NOMO-1 (cell line): ENCODE measurements around the gene MFSD6.
A peak's percentile ranks its signal among the peaks of the same experiment; 100 is the strongest.
"Not testable (repeated sequence)": the region's sequence is repeated elsewhere in the genome, so short reads cannot be mapped to it uniquely, and the experiment has no call there.

ENCODE experiments used
- DNase-seq, 2 experiments: peaks; one replicate each; lab custom pipeline; 2025; ENCODE audit not compliant: unreplicated experiment in 2 of 2; lab: John Stamatoyannopoulos, UW

Gene MFSD6

DNA sequence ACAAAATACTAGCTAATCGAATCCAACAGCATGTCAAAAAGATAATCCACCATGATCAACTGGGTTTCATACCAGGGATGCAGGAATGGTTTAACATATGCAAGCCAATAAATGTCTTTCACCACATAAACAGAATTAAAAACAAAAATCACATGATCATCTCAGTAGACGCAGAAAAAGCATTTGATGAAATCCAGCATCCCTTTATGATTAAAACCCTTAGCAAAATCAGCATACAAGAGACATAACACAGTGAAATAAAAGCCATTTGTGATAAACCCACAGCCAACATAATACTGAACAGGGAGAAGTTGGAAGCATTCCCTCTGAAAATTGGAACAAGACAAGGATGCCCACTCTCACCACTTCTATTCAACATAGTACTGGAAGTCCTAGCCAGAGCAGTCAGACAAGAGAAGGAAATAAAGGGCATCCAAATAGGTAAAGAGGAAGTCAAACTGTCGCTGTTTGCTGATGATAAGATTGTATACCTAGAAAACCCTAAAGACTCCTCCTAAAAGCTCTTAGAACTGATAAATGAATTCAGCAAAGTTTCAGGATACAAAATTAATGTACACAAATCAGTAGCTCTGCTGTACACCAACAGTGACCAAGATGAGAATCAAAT, 86.6 kb downstream of the MFSD6 start:
- DNase-seq, result not testable (repeated sequence)

DNA sequence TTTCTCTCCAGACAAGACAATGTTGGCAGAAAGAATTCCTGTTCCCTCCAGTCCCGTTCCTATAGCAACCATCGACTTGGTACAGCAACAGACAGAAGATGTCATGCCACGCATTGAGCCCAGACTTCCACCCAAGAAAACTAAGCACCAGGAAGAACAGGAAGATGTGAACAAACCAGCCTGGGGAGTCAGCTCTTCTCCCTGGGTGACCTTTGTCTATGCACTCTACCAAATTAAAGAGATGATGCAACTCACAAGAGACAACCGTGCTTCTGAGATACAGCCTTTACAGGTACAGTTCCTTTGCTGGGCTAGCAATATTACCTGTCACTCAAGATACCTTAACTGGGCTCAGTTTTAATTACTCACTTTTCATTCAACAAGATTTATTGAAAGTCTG, 89.3 kb downstream of the MFSD6 start:
- DNase-seq, result no peak

DNA sequence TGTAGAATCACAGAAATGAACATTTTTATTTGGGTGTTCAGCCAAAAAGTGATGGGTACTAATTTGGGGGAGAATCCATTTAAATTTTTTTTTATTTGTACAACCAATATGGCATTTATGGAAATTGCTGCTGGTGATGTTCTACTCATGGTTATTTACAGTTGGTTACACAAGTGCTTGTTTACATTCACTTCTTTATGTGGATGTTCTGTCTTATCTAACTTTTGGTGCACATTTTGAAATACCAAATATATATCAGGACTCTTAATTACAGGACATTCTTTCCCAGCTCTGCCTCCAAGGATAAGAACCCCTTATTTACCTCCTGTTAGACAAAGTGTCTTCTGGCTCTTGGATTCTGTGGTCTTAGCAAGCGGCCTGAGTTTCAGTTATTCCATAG, 91.1 kb downstream of the MFSD6 start:
- no peak for DNase-seq

DNA sequence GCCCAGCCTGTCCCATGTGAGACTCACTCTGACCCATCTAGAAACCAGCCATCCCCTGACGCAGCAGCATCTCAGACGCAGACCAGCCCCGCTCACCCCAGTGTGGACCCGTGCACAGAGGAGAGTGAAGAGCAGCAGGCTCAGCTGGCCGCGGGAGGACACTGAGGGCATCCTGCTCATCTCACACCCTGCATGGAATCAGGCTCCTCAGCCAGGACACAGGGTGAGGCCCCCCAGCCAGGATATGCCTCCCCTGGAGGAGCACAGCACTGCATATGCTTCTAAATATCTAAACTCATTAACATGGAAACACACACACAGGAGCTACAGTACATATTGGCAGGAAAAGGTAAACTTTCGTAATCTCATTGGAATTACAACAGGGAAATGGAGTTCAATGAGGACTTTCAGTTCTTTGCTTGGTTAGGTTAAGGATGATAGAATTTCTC, 91.9 kb downstream of the MFSD6 start:
- no peak for DNase-seq

DNA sequence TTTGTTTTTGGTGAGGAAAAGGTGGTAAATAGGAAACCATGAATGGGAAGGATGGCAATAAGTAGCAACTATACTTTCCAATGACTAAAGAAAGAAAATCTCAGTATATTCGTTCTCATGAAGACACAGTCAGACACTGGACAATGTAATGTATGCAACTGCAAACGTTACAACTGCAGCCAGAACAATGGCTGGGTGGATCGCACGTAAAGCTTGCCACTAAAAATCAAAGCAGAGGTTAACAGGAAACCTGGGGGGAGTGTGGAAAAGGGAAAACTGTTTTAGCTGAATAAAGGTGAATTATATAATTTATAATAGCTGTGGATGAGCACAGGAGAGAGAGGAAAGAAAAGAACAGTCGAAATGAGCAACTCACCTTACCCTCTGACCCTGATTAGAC, 93.1 kb downstream of the MFSD6 start:
- DNase-seq, result no peak

DNA sequence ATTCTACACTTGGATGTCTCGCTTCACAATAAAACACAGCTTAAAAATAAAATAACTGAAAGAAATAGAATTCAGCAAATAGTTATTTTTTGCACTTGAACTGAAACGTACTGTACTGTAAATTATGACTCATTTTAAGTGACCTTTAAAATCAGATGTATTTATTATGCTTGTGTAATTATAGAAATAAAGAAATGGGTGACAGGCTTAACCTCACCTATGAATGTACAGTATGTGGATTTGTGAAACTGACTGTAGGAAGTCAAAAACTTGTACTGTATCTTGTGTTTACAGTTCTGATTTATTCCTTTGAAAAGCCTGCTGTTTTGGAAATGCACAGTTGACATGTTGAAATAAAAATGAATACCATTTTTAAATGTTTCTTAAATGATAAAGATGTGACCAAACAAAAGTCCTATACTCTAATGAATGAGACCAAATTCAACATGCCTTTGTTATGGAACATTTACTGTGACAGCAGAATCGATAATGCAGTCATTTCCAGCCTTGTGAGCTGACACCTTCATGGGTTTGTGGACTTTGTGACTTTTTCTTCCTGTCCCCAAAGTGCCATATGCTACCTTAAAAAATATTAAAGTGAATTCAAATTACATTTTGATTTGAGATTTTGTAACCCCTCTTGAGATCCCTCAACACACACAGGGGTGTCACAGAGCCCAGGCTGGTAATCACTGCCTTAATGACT, 93.7 kb downstream of the MFSD6 start:
- DNase-seq, result no peak

DNA sequence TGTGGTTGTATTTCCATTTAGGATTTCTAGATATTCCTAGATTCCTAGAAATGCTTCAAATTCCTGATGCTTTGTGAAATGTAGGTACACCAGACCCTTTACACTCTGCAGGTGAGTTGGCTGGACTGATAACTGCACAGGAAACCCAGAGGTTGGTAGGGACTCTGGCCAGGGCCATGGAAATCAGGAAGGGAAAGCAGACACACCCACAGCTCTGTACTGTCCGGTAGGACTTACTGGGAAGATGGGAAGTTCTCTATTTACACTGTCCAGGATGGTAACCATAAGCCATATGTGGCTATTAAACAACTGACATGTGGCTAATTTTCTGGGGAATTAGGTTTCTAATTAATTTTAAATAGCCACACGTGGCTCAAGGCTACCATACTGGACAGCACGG, 94.9 kb downstream of the MFSD6 start:
- no peak for DNase-seq

DNA sequence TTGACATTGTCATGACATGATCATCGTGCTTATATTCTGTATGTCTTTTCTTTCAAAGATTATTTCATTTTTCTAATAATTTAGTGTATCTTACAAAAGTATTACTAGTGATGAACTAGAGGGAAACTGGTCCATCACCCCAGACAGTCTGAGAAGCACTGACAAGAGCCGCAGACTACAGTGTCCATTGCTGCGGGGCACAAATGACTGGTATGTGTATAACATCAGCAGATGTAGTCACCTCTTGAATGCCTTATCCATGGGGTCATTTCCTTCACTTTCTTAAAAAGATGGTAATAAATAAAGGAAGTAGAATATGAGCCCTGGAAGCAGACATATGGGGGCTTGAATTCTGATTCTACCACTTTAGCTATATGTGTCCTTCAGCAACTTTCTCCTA, 96.8 kb downstream of the MFSD6 start:
- DNase-seq, result no peak

DNA sequence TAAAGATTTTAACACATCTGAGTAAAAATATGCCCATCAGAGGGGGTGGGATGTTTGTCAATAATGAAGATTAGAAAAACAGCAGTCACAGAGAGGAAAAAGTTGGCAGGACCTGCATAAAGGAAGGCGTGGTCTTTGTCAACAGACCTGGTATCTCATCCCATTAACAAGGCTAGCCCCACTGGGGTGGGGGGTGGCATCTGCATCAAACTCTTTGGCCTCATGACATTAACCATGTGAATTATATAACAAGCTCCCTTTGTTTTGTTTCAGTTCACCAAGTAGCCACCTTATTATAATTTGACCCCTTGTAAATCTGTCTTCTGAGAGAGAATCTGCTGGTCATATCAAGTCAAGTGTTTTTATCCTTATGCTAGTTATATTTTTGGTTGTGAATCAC, 97.5 kb downstream of the MFSD6 start:
- no peak for DNase-seq

DNA sequence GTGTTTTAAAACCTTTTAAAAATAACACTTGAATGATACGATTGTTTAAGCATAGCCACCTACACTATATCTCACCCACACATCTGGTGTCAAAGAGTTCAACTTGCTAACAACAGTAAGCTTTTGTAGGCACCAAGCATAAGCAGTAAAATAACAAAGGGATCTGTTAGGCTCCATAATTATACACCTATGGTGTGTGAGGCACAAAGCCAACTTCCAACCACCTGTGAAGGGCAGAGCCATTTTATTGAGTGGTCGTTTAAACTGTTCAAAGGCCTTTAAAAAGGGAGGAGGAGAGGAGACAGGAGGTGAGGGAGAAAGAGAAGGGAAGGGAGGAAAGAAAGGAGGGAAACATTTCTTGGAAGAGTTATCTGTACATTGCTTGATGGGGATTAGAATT, 98.5 kb downstream of the MFSD6 start:
- no peak for DNase-seq

DNA sequence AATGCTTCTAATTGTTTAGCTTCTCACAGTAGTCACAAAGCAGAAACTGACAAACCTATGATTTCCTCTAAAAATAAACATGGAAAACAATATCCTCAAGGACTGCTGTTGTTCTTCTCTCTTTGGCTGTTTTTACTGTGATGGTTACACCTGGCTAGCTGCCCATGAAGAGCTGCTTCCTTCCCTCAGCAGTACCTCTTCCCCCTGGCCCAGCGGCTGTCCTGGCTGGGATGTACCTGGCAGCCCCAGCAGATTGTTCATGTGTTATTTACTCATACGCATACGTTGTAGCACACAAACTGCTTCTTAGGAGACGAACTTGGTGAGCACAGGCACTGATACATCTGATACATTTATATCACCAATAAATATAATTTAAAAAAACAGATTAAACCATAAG, 99.0 kb downstream of the MFSD6 start:
- no peak for DNase-seq

DNA sequence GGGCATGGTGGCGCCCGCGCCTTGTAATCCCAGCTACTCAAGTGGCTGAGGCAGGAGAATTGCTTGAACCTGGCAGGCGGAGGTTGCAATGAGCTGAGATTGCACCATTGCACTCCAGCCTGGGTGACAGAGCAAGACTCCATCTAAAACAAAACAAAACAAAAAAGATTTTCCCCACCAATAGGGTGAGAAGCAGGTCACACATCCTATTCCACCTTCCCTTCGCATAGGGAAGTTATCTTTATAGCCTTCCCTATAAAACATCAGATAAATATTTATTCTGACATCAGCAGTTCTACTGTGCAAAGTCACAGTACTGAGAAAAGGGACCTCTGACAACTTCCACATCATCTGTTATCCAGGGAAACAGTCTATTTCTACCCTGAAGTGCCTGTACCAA, 101.7 kb downstream of the MFSD6 start:
- not testable (repeated sequence) for DNase-seq

DNA sequence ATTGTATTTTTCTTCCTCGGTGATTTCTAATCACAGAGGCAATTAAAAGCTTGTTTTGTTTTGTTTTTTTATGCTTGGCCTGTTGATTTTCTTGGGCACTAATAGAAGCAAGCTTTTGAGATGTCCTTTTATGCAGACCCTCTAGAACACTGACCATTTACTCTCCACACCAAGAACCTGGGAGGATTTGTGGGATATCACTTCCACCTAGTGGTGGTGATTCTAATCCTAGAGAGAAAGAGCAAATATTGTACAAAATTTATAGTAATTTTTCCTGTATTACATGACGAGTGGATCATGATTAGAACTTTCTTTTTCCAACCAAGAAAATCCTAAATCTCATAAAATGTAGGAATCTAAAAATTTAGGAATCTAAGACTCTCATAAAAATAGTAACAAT, 102.9 kb downstream of the MFSD6 start:
- DNase-seq, result no peak

DNA sequence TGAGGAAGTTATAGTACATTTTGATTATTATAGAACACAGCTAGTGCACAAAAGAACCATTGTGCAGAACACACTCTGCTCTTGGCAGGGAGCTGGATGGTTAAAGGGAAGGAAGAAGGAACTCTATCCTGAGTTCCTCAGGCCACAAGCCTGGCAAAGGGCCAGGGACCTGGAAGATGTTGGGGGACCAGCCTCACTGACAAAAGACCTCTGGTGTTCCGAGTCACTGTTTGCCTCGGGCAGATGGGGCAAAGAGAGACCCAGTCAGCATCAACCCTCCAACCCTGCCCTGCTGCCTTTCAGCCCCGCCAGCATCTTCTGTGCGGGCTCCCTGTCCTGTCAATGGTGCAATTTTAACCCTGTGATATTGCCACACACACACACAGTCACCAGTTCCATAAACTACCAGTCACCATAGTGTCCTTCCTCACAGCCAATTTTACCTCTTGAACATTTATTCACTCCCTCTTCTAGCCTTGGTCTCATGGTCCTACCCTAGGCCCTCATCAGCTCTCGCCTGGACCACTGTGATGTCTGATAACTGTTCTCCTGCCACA, 104.5 kb downstream of the MFSD6 start:
- DNase-seq, result no peak

DNA sequence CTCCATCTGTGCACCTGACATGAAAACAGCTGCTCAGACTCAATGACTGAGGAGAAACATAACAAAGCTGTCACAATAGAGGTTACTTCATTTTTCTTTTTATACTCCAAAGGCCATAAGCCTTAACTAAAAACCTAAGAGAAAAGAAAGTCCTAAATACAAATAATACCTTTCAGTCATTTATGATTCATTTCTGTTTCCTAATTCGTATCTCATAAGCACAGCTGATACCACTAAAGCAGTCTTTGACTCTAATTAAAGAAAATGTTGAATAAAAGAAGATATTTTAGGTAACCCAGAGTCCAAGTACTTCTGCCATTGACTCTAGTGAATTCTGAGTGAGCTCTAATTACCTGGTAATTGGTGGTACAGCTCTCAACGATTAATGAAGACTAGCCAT, 105.7 kb downstream of the MFSD6 start:
- no peak for DNase-seq

DNA sequence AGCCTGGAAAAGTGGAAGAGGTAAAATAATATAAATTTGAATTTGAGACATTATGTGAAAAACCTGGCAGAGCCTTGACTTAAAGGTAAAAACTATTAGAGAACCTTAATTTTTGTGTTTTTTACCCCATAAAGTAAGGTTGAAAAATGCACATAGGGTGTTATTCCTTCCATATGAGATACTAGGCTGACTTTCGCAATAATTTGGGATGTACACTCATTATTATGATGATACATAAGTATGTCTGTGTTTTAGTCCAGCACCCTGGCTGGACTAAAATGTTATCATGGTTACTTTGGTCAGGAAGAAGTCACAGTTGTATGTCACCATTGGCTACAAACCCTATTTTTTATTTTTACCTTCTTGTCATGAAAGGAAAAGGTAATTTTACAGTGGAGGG, 106.5 kb downstream of the MFSD6 start:
- DNase-seq, result no peak

DNA sequence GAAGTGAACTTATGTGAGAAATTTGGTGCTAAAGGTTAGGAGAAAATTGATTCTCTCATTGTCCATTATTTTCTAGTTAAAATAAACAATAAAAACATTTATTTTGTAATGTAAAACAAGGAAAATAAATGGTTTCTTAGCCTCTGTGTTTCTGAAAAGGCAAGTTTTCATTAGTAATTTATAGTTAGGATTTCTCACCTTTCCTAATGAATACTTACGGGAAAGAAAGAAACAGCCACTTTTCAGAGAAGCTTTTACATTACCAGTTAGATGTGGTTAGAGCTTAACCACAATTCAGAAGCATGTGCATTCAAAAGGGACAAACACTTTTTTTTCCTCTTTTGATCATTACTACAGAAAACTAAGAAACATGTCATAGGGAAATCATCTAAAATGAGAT, 107.5 kb downstream of the MFSD6 start:
- DNase-seq, result no peak

DNA sequence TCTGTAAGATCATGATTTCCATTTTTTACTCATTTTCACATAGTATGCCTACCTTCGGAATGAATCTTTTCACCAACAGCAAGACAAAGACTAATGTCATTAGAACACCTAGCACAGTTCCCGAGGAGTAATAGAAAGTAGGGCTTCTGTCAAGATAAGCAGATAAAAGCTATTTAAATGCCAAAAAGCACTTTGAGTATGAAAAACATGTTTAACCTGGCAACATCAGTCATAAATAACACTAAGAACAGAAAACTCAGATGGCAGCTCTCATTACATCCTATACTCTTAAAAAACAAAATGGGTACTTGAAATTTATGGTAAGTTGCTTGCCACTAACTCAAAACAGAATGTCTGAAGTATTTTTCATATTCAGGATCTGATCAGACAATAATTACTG, 109.3 kb downstream of the MFSD6 start:
- no peak for DNase-seq

DNA sequence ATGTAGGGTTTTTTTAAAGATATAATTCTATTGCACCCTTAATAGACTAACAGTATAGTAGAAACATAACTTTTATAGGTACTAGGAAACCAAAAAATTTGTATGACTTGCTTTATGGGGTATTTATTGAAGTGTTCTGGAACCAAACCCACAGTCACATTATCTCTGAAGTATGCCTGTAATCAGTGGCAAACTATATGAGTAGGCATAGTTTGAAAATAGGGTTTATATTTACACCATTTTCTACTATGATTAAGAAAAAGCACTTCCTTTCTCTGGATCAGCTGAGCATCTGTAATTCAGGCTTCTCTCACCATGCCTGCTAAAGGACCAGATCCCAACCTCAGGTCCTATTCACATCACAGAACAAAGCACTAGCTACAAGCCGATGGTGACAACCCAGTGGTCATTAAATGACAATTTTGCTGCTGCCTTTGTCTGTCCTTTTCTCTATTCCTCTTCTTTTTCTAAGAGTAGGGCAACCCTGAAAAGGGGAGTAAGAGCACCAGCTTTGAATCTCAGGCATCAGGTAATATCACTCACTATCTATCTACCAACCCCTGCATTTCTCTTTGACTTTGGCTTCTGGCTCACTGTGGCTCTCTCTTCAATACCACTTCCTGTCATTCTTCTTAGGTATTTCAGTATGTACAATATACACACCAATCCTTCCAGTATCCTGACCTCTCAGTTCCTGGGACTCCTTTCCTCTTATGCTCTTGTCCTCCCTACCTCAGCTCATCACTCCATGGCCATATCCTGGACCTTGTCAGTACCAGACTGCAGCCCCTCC, 112.0 kb downstream of the MFSD6 start:
- no peak for DNase-seq

DNA sequence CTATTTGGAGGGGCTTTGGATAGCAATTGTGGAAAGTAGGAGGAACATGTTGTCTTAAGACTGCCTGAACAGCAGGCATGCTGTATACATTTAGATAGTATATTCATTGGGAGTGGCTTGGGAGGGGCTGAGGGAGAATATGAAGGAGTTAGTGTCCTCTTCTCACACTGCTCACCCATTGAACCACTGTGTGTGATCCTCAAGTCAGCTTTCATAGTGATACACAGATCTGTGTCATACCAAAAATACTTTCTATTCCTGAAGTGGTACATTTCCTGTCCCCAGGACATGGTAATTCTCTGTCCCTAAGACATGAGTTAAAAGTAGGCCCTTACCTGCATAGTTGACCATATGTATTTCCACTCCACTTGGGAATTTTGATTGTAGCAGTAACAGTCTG, 116.8 kb downstream of the MFSD6 start:
- DNase-seq, result no peak

DNA sequence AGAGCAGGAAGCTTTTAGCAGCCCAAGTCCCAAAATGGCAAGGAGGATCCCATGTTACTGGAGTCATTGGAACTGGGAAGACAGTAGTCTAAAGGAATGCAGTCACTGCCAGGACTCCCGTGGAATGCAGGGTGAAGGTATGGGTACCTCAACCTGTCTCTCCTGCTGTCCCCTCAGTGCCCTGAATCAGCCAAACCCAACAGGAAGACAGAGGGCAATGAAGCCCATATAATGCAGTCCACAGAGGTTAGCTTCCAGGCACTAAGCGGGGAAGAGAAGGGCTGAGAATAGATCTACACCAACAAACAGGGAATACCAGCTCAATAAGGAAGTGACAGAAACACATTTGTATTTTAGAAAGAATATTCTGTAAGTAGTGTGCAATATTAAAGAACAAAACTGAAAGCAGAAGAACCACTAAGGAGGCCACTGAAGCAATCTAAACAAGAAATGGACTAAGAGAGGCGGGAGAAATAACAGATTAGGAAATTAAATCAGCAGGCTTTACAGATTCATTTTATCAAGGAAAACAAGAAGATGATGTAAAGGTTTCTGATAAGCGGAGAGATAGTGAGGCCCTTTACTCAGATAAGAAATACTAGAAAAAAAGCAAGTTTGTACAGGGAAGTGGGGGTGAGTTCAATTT, 118.1 kb downstream of the MFSD6 start:
- peak; percentile 53 to 85 for DNase-seq
